CMK (cell line): Measurements from ENCODE around the gene PTPRD.

Experiments
- DNase-seq: peaks from one replicate; pipeline ENCODE4 v3.0.0-alpha.2; 2010; ENCODE audit warnings: low read depth

The PTPRD gene

DNA sequence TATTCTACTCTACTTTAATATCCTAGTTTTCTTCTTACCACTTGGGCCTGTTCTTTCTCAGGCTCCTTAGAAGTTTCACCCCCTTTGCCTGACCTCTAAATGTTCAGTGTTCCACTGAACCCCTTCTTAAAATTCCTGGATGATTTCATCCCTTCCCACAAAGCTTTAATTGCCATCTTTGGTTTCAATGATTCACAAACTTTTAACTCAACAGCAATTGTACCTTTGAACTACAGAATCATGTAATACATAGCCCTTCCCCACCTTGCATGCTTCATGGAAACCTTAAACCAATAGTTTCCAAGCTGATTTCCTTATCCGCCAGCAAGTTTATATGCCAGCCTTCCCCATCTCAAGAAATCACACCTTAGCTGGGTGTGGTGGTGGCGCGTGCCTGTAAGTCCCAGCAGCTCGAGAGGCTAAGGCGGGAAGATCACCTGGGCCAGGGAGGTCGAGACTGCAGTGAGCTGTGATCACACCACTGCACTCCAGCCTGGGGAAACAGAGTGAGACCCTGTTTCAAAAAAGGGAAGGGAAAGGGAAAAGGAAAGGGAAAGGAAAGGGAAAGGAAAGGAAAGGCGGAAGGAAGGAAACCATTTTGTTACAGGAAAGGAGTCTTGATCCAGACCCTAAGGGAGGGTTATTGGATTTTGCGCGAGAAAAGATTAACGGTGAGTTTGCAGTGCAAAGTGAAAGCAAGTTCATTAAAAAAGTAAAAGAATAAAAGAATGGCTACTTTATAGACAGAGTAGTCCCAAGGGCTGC, 1789.5 kb downstream of the PTPRD start:
- no peak for DNase-seq

- no peak for DNase-seq
Measured at GRCh38 chr9:8822667-8823025, 1790.2 kb downstream of the PTPRD start.

GRCh38 chr9:8821910-8822666, 1790.7 kb downstream of the PTPRD start:
- no peak for DNase-seq

DNA sequence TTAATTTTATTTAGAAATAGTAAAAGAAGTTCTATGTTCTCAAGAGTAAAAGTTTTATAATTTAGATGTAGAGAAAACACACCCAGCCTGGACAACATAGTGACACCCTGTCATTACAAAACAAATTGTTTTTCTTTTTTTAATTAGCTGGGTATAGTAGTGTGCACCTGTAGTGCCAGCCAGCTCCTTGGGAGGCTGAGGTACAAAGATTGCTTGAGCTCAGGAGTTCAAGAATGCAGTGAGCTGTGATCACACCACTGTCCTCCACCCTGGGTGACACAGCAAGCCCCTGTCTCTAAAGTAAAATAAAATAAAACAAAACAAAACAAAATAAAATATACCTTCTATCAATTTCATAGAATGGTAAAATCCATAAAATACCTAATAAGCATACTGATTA, 1795.5 kb downstream of the PTPRD start:
- no peak for DNase-seq

DNA sequence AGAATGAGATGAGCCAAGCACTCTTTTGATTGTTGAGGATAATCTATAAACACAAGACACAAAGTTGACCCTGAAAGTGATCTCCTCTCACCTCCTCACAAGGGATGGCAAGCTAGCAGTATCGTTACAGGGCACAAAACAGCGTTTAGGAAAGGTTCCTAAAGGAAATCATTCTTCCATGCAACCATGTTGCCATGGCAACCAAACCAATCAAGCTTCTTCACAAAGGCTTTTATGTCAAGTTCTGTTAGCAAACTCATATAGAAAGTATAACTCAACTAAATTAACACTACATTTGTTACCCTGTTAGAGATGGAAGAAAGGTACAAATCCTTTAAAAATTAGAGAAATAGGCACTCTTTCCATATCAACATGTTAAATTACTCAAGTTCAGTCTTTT, 1796.4 kb downstream of the PTPRD start:
- DNase-seq: no peak

- DNase-seq: no peak
Measured at GRCh38 chr9:8815931-8816330, 1796.9 kb downstream of the PTPRD start.

DNA sequence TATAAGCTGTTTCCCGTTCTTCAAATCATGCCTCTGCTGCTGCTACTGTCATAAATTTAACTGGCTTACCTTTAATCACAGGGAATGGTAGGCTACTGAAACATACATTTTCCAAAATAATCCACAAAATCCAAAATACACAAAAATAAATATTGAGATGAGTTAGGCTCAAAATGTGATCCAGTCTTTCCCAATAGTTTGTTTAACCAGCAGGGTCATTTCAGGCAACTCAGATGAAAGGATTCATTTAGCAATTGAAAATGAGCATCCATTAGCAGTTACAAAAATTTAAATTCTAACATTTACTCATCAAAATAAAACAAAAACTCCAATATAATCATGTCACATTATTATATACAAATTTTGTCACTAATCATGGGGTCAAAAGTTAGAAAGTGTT, 1797.6 kb downstream of the PTPRD start:
- no peak for DNase-seq

DNA sequence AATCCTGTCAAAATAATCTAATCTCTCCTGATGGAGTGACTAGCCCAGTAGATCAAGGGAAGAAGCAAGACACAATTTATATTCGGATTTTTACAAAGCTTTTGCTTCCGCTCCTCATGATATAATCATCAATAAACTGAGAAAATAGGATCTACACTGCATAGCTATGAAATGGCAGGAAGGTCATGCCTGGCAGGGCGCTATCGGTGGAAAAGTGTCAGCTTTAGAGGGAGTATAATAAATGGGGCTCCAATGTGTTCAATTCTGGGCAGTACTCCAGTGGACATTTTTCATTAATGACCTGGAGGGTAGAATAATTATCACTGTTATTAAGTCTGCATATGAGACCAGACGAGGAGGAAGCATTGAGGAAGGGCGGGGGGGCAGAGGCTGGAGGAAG, 1799.9 kb downstream of the PTPRD start:
- DNase-seq: no peak

- DNase-seq: no peak
Measured at GRCh38 chr9:8809741-8810140, 1803.1 kb downstream of the PTPRD start.

GRCh38 chr9:8806150-8806549, 1806.7 kb downstream of the PTPRD start:
- DNase-seq: no peak

DNA sequence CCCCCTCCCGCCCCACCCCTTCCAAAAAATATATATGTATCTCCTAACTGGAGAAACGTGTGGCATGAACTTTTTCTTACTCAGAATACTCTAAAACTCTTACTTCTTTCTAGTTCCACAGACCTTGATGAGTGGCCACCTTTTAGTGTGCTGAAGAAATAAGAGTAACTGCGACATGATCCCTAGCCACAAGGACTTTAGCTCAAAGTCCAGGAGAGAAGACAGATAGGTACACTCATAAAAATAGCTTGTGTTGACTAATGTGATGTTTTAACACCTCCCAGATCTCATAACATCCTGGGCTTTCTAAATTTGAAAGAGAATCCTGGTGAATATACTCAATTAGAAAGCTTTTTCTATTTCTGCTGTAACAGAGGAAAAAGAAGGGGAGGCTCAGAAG, 1808.2 kb downstream of the PTPRD start:
- no peak for DNase-seq

DNA sequence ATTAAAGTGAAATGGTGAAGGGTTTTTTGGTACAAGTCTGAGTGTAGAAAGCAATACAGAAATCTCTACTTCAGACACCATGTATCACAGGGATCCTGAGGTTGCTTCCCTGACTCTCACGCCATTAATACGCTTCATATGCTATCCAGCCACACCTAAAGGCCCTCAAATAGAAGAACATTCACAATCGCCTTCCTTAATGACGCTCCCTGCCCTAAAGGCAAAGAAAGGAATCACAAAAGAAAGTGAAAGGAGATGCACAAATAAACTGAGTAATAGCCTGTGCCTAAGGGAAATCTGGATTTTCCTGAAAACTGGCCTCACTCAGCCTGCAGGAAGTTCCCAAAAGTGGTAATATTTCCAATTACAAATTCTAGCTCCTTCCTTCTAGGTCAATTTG, 1810.6 kb downstream of the PTPRD start:
- DNase-seq: no peak

- no peak for DNase-seq
Measured at GRCh38 chr9:8800196-8800595, 1812.6 kb downstream of the PTPRD start.

GRCh38 chr9:8799615-8800014, 1813.2 kb downstream of the PTPRD start:
- no peak for DNase-seq

DNA sequence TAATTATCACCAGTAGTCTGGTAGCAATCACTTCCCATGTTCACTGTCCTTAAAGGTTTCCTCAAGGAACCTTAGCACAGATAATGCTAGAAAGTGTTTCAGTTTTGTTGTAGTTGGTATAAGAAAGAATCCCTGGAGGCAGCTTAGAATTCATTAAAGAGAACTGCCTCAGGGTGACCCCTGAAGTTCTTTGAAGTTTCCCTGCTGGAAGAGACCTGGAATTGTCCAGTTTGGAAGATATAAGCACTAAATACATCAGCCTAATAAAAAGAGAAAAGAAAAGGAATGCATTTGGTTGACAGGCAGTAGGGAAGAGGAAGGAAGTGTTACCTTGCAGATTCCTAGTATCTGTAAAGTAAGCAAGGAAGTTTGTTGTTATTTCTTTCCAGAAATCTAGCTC, 1813.6 kb downstream of the PTPRD start:
- no peak for DNase-seq

GRCh38 chr9:8784838-8785237, 1828.0 kb downstream of the PTPRD start:
- DNase-seq: no peak

GRCh38 chr9:8783941-8784340, 1828.9 kb downstream of the PTPRD start:
- DNase-seq: no peak

DNA sequence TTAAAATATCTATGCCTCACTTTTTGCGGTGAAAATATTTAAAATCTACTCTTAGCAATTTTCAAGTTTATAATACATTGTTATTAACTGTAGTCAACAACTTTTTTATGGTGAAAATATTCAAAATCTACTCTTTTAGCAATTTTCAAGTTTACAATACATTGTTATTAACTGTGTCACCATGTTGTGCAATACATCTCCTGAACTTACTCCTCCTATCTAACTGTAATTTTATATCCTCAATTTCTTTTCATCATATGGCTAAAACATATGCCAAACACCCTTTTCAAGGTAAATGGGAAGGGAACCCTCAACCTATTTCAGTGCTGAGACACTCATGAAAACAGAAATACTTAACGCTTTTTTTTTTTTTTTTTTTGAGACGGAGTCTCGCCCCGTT, 1830.6 kb downstream of the PTPRD start:
- DNase-seq: no peak

GRCh38 chr9:8781458-8781857, 1831.3 kb downstream of the PTPRD start:
- DNase-seq: no peak

GRCh38 chr9:8780386-8780785, 1832.4 kb downstream of the PTPRD start:
- DNase-seq: no peak

DNA sequence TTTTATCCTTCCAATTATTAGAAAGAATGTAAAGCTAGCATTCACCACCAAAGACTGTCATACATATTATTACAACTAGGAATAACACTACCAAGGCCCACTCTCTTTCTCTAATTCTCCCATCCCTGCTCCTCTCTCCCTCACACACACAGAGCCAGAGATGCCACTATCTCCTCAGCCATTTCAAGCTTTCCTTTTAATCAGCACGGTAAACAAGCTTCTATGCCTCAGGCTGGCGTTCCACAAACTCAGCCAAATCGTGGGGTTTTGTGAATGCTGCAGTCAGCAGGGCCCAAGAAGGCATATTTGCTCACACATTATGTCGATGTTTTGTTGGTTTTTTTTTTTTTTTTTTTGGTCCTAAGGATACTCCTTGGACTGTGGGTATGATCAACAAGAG, 1833.3 kb downstream of the PTPRD start:
- no peak for DNase-seq

GRCh38 chr9:8778356-8778755, 1834.4 kb downstream of the PTPRD start:
- no peak for DNase-seq

DNA sequence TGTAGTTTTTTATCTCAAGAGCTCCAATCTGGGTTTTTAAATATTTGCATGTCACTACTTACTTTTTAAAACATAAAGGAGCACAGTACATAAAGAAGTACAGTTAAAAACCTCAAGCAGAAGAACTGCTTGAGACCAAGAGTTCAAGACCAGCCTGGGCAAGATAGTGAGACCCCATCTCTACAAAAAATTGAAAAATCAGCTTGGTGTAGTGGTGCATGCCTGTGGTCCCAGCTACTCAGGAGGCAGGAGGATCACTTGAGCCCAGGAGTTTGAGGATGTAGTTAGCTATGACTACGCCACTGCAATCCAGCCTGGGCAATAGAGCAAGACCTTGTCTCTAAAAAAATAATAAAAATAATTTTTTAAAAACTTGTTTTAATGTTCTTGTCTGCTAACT, 1840.5 kb downstream of the PTPRD start:
- no peak for DNase-seq

- no peak for DNase-seq
Measured at GRCh38 chr9:8769153-8769552, 1843.6 kb downstream of the PTPRD start.
